ENCODE measurements around the gene DYRK1A.
A peak's percentile ranks its signal among the peaks of the same experiment; 100 is the strongest.

Gene DYRK1A

GRCh38 chr21:37459575-37459974, 93.0 kb downstream of the DYRK1A start:
- H3K36me3 ChIP-seq (ENCODE audit: low read length): 0 out of 2 replicates have a peak, but pooled peaks cover 5% of the 10 kb centered on the region
- no peak overlapping the region for H3K4me2 ChIP-seq (ENCODE audit: low read depth, low read length, poor library complexity, severe bottlenecking)
- TF ChIP-seq CTCF (IDR thresholded peaks at IDR 0.05; ENCODE audit: insufficient read depth, low read length, poor library complexity, severe bottlenecking) (no peak), EZH2phosphoT487 (conservative IDR thresholded peaks at IDR 0.05; ENCODE audit: low read length) (no peak)
- no peak overlapping the region for H2AFZ ChIP-seq (ENCODE audit: low read depth, low read length, severe bottlenecking)
- H3K27ac ChIP-seq (ENCODE audit: low read depth, low read length): no peak overlapping the region
- no peaks in the 10 kb centered on the region for H3K27me3 ChIP-seq (ENCODE audit: low read length)
- H3K9me3 ChIP-seq (ENCODE audit: insufficient read depth, low read length): no peaks in the 10 kb centered on the region
- H4K20me1 ChIP-seq (ENCODE audit: low read depth, low read length): peaks cover 25% of the 10 kb centered on the region
- no peak overlapping the region for H3K9ac ChIP-seq (ENCODE audit: low read length)
- no peak overlapping the region for H3K4me3 ChIP-seq (ENCODE audit: insufficient read depth, low read length, poor library complexity, severe bottlenecking)
- H3K79me2 ChIP-seq (ENCODE audit: insufficient read depth, low read length): peaks cover 99% of the 10 kb centered on the region
- no peaks in the 10 kb centered on the region for H3K9me2 ChIP-seq (replicated peaks; ENCODE audit: insufficient read depth, low read length)
- H3F3A ChIP-seq (ENCODE audit: insufficient read depth): peaks cover 20% of the 10 kb centered on the region; the same call in 1 of the 2 replicates

GRCh38 chr21:37460196-37460595, 93.6 kb downstream of the DYRK1A start:
- Histone ChIP-seq H3K4me2 (ENCODE audit: low read depth, low read length, poor library complexity, severe bottlenecking) (peak overlapping the region; percentile 11), H3K27me3 (ENCODE audit: low read length) (no peaks in the 10 kb centered on the region), H3K9me2 (replicated peaks; ENCODE audit: insufficient read depth, low read length) (no peaks in the 10 kb centered on the region), H3K27ac (ENCODE audit: low read depth, low read length) (no peak overlapping the region), H3K36me3 (ENCODE audit: low read length) (0 out of 2 replicates have a peak, but pooled peaks cover 5% of the 10 kb centered on the region), H3K9ac (ENCODE audit: low read length) (no peak overlapping the region), H2AFZ (ENCODE audit: low read depth, low read length, severe bottlenecking) (no peak overlapping the region), H3K9me3 (ENCODE audit: insufficient read depth, low read length) (no peaks in the 10 kb centered on the region), H3F3A (ENCODE audit: insufficient read depth) (peaks cover 20% of the 10 kb centered on the region; the same call in 1 of the 2 replicates), H3K4me3 (ENCODE audit: insufficient read depth, low read length, poor library complexity, severe bottlenecking) (no peak overlapping the region), H4K20me1 (ENCODE audit: low read depth, low read length) (peaks cover 32% of the 10 kb centered on the region), H3K79me2 (ENCODE audit: insufficient read depth, low read length) (peaks cover 99% of the 10 kb centered on the region)
- TF ChIP-seq EZH2phosphoT487 (conservative IDR thresholded peaks at IDR 0.05; ENCODE audit: low read length): no peak
- no peak for TF ChIP-seq CTCF (IDR thresholded peaks at IDR 0.05; ENCODE audit: insufficient read depth, low read length, poor library complexity, severe bottlenecking)

- Histone ChIP-seq H3K79me2 (ENCODE audit: insufficient read depth, low read length) (peaks cover 99% of the 10 kb centered on the region), H3K9ac (ENCODE audit: low read length) (no peak overlapping the region), H3K4me2 (ENCODE audit: low read depth, low read length, poor library complexity, severe bottlenecking) (peak overlapping the region; percentile 40), H3K27ac (ENCODE audit: low read depth, low read length) (peak overlapping the region; percentile 29; the same call in 1 of the 2 replicates), H3K9me3 (ENCODE audit: insufficient read depth, low read length) (no peaks in the 10 kb centered on the region), H3K36me3 (ENCODE audit: low read length) (0 out of 2 replicates have a peak, but pooled peaks cover 5% of the 10 kb centered on the region), H3K4me3 (ENCODE audit: insufficient read depth, low read length, poor library complexity, severe bottlenecking) (no peak overlapping the region), H3K27me3 (ENCODE audit: low read length) (no peaks in the 10 kb centered on the region), H3K9me2 (replicated peaks; ENCODE audit: insufficient read depth, low read length) (no peaks in the 10 kb centered on the region), H3F3A (ENCODE audit: insufficient read depth) (peaks cover 20% of the 10 kb centered on the region; the same call in 1 of the 2 replicates), H4K20me1 (ENCODE audit: low read depth, low read length) (peaks cover 32% of the 10 kb centered on the region), H2AFZ (ENCODE audit: low read depth, low read length, severe bottlenecking) (no peak overlapping the region)
- TF ChIP-seq CTCF (IDR thresholded peaks at IDR 0.05; ENCODE audit: insufficient read depth, low read length, poor library complexity, severe bottlenecking) (no peak), EZH2phosphoT487 (conservative IDR thresholded peaks at IDR 0.05; ENCODE audit: low read length) (no peak)
These were observed 94.9 kb downstream of the DYRK1A start for GRCh38 chr21:37461479-37461878.
